GM18526 (cell line): ENCODE results near the gene FYB2.

Experiments used
- POLR2A ChIP-seq: IDR thresholded peaks from 3 replicates; pipeline ENCODE4 v1.6.1; 2011; ENCODE audit not compliant: insufficient read length; ENCODE audit errors: extremely low read depth

FYB2 gene

DNA sequence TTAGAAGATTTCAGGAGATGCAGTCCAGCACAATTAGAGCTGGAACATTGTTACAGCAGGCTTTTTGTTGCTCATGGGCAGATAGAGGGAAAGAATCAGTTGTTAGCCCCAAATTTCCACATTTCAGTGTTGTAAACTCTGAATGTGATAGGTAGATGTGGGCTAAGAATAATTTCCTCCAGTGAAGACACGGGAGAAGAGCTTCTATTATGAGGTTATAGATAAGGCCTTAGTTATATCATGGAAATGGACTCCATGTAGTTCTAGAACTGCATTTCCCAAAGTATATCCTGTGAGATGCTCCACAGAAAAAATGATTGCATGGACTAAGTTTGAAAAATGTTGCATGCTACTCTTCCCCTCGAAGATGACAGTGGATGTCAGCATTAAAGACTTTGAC lies 109.2 kb downstream of the FYB2 start:
- no peak for TF ChIP-seq POLR2A

DNA sequence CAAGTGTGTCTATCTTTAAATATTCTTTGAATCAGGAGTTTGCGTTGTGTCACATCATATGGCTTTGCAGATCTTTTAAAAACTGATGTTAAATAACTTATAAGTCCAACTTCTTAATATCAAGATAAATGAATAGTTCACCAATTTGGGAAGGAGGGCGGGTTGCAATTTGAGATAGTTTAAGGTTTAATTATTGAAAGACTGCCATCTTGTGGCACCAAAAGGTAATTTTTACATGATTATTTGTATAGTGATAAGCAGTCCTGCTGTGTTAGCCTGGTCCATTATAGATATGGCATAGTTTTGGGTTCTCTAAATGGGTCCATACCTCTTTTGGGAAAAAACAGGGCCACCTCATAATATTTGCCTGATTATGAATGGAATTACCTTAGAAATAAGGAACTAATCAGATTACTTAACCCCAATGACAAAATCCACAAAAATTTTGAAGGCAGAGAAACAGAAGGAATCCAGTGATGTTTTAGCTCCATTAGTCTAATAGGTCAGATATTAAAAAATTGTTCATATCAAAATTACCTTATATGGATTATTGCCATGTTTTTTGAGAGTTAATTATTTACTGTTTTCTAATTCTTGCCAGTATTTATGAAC lies 109.8 kb downstream of the FYB2 start:
- TF ChIP-seq POLR2A = no peak

DNA sequence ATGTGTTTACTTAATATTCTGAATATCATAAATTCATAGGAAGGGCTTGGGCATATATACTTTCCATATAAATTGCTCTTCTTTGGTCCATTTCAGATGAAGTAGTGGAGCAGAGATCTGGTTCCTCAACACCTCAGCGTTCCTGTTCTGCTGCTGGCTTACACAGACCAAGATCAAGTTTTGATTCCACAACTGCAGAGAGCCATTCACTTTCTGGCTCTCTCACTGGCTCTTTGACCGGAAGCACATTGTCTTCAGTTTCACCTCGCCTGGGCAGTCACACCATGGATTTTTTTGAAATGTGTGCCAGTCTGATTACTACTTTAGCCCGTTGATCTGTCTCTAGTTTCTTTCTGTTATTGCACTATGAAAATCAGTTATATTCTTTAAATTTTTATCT lies 111.8 kb downstream of the FYB2 start:
- no peak for TF ChIP-seq POLR2A

DNA sequence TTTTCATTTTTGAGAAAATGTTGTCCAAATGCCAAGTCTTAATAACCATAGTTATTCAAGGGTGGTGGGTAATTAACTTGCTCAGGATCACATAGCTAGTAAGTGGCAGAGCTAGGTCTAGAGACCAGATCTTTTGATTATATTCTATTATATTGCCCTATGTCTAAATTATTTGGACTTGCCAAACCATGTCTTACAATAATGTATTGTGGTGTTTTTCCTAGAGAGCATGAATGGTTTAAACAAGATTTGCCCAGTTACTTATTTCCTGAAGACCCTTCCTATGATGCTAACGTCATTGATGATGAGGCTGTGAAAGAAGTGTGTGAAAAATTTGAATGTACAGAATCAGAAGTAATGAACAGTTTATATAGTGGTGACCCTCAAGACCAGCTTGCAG lies 115.5 kb downstream of the FYB2 start:
- no peak for TF ChIP-seq POLR2A

DNA sequence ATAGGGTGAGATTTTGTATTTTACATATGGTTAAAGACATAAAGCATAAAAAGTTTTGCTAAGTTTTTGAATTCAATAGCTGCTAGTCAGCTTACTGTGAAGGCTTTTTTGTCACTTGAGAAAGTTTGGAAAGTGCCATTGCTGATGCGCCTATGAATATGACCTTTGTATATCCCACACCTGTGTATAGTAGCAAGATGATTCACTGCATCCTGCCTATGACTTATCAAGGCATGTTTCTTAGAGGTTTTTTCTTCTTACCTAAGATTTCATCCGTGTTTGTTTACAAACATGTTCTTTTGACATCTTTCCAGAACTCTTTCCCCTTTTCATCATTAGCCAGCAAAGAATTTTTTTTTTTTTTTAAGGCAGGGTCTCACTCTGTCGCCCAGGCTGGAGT lies 122.5 kb downstream of the FYB2 start:
- no peak for TF ChIP-seq POLR2A

DNA sequence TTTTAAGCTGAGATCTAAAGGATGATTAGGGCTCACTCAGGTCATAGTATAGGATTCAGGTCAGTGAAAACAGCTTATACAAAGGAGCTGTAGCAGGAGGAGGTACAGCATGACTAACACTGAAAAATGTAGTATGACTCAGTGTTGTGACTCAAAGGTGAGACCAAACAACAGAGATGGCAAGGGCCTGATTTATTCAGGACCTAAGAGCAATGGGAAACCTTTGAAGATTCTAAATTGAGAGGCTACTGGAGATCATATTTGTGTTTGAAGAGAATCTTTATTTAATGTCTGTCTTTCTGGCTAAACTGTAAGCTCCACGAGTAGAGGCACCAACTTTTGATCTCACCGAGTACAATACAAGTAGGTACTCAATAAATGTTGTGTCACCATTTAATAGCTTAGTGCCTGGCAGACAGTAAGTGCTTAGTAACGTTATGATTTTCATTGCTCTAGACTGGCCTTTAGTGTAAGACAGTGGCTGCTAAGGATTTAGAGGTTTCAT lies 130.6 kb downstream of the FYB2 start:
- no peak for TF ChIP-seq POLR2A

DNA sequence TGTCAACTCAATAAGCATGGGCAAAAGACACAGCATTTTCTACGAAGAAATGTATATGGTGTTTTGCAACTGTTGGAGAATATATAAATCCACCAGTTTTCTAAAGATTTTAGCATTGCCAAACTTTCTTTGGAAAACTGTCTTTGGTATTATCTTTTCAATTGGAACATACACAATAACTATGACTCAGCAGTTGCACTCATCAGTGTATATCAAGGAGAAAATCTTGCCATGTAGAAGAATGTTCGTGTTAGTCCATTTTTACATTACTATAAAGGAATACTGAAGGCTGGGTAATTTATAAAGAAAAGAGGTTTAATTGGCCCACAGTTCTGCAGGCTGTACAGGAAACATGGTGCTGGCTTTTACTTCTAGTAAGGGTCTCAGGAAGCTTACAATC lies 133.0 kb downstream of the FYB2 start:
- no peak for TF ChIP-seq POLR2A

DNA sequence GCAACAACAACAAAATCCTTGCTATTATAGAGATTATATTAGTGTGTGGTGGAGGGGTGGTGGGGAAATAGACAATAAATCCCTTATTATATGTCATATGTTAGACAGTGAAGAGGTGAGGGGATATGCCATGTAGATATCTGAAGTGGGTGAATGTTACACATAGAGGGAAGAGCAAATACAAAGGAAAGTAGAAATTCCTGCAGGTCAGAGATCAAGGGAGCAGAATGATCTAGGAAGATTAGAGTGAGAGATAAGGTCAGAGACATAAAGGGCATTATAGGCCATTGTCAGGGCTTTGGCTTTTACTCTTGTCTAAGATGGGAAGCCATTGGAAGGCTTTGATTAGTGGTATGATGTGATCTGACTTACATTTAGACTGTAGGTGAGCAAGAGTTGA lies 135.6 kb downstream of the FYB2 start:
- TF ChIP-seq POLR2A = no peak

DNA sequence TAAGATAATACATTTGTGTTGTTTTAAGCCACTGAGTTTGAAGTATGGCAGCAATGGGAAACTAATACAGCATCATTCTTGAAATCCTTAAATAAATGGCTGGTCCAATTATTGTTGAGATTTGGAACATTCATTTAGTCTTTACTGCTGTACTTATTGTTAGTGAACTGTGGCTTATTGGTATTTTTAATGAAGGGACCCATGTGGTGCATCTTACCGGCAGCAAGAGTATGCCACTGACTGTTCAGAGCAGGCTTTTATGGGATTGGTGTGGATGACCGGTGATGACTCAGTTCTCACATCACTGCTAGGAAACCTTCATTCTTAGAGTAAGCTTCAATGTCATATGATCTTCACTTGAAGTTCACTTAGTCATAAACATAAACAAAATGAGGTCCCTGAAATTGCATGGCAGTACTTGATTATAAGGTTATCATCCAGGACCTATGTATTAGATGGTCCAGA lies 142.6 kb downstream of the FYB2 start:
- no peak for TF ChIP-seq POLR2A

DNA sequence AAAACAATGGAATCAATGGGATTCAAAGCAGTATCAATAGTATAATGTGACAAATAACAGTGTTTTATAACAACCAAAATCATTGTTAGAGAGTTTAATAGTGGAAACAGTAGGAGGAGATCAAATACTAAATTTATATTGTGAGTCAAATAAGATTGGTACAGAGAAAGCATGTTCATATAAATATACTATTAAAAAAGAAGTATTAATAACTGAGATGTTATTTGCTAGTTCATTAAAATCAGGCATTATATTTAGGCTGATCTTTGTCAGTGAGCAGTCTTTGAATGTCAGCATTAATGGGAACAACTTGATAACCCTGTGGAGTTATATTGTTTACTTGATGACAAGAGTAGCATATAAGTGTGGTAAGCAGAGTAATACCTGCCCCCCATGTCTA lies 143.4 kb downstream of the FYB2 start:
- no peak for TF ChIP-seq POLR2A

DNA sequence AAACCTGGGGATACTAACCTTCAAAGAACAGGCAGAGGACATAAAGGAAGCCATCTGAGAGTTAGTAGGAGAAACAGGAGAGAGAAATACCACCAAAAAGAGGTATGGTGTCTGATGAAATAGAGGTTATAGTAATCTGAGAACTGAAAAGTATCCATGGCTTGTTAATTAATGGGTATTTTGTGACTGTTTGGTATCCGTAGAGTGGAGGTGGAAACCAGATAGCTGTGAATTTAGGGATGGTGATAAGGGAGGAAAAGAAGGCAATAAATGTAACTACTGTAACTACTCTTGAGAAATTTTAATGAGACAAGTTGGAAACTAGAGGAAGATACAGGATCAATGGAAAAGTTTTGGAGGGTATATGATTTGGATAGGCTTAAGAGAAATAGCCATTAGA lies 146.6 kb downstream of the FYB2 start:
- TF ChIP-seq POLR2A = no peak

DNA sequence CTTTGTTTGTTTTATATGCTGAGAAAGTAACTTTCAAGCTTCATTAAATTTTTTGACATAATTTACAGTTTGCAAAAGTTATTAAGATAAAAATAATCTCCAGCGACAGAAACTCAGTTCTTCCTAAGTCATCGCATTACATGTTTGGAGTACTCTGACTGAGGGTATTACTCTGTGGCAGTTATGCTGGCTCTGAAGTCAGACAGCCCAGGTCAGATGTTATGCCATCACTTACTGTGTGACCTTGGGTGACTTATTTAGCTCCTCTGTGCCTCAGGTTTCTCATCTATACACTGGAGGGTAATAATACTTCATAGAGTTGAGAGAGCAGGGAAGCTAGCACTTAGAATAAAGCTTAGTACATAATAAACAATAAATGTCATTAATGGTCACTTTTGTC lies 147.7 kb downstream of the FYB2 start:
- no peak for TF ChIP-seq POLR2A

DNA sequence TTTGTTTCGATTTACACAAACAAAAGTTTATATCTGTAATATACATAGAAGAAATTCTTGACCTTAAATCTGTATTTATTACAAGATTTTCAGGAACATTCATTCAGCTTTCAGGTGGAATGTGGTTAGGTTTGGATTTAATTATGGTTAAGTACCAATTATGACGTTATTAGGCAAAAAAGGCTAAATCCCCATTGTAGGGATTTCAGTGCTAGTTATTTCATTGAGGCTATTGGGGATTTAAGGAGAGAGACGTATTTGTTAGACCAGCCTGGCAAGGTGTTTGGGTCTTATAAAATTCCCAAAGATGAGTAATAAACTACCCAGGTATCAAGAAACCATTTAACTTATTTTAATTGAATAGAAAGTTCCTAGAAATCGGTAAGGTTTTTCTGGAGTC lies 148.1 kb downstream of the FYB2 start:
- no peak for TF ChIP-seq POLR2A

DNA sequence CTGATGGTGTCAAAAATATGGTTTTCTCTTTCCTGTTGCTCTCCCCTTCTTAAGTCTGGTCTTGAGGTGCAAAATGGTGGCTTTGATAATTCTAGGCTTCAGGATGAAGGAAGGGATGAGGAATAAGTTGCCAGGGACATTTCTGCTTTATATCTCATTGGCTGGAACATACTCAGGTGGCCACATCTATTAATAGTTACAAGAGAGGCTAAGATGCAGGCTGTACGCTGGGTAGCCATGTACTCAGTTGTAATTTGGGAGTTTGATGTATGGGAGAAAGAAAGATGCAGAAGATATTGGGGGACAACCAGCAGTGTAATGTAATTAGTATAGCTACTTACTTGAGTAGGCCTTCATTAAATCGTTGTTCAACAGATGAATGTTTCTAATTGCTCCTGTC lies 148.9 kb downstream of the FYB2 start:
- TF ChIP-seq POLR2A = no peak
